ENCODE measurements around the gene PTPN4. TPM values are rescaled to one million over a fixed set of nuclear protein-coding genes. Genes with fewer than 3 reads are reported as not detected.

Gene PTPN4
- total and polyA plus RNA-seq, 2 of the 13 experiments (the other 11 are each of a cell fraction or from before 2014, with no cell fraction given), result 20.3 to 34.6 TPM

DNA sequence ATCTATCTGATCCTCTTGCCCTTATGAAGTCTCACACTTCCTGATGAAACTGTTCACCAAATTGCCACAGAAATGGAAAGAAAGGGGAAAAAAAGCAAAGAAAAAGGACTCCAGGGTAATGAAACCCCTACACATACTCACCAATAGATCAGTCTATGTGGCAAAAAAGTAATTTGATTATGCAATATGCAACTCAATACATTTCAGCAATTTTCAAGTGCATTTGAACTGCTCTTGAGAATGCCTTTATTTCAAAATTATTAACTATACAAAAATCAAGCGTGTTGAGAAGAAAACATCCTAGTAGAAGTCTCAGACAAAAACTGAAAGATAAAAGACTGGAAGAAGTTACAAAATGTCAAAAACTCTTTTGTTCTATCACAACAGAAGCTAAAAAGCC lies 32.2 kb upstream of the PTPN4 start:
- TF ChIP-seq ATAD3A (CRISPR knock-in tag; IDR thresholded peaks at IDR 0.05) (no peak), ZNF563 (CRISPR knock-in tag; IDR thresholded peaks at IDR 0.05) (no peak), ZNF496 (CRISPR knock-in tag; IDR thresholded peaks at IDR 0.05; ENCODE audit: insufficient replicate concordance) (no peak), CHD2 (IDR thresholded peaks at IDR 0.05; ENCODE audit: low read depth, low read length) (no peak), SATB2 (CRISPR knock-in tag; IDR thresholded peaks at IDR 0.05) (no peak), CEBPB (IDR thresholded peaks at IDR 0.05; ENCODE audit: borderline replicate concordance, low read depth, low read length) (peak; percentile 80)
- TF ChIP-seq, protein P1, sequence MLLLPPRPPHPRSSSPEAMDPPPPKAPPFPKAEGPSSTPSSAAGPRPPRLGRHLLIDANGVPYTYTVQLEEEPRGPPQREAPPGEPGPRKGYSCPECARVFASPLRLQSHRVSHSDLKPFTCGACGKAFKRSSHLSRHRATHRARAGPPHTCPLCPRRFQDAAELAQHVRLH (CRISPR knock-in tag; IDR thresholded peaks at IDR 0.05; ENCODE audit: borderline replicate concordance, low read depth), result no peak
- ChIA-PET CTCF (ENCODE audit: low intra/inter-chr PET ratio, low total read pairs) (no interaction called here), POLR2A (no interaction called here)
- H3K27me3 ChIP-seq (ENCODE audit: control insufficient read depth in 1 of 2, insufficient read depth in 2 of 2, low read length in 2 of 2), result peaks cover 0 to 15% of the 10 kb centered on the region in 2 experiments; a peak in 2 of 5 replicates
- no peak overlapping the region for H3K4me3 ChIP-seq (replicated peaks in 1 of 3; ENCODE audit: insufficient read depth in 1 of 3, low read depth in 2 of 3, low read length in 3 of 3)
- H3K36me3 ChIP-seq (replicated peaks in 1 of 2; ENCODE audit: control insufficient read depth in 1 of 2, insufficient read depth in 2 of 2, low read length in 2 of 2), result no peaks in the 10 kb centered on the region
- no peaks in the 10 kb centered on the region for H3K79me2 ChIP-seq (ENCODE audit: insufficient read depth, low read length)
- FAIRE-seq (no peak), ATAC-seq (no peak), DNase-seq (ENCODE audit: low spot score) (no peak)
- H3K9me3 ChIP-seq (ENCODE audit: low read length), result no peaks in the 10 kb centered on the region
- H3K4me1 ChIP-seq (ENCODE audit: insufficient read depth, low read length), result peaks cover 42% of the 10 kb centered on the region
- intact Hi-C loops (cut with micrococcal nuclease; ENCODE audit: unreplicated experiment) (no loop called here), in situ Hi-C loops (cut with HindIII; ENCODE audit: extremely low pct_ligation_motif_present, low pct_unique_long_range_greater_than_20kb) (no loop called here)
- no TSS peak for BruUV-seq (replicated peaks)
- no peak overlapping the region for H3K27ac ChIP-seq (ENCODE audit: extremely low read length, insufficient read depth, low read length)
- no peak overlapping the region for H3K9ac ChIP-seq (ENCODE audit: insufficient read depth, low read depth, low read length)
- WGBS (ENCODE audit: low lambda C conversion rate), result 80% methylated on average over 1 of the region's 1 CpG
- no peak overlapping the region for H2AFZ ChIP-seq (ENCODE audit: low read length)
- H3K4me2 ChIP-seq (ENCODE audit: low read depth, low read length), result no peak overlapping the region
- H4K20me1 ChIP-seq (ENCODE audit: insufficient read depth, low read length), result no peaks in the 10 kb centered on the region

DNA sequence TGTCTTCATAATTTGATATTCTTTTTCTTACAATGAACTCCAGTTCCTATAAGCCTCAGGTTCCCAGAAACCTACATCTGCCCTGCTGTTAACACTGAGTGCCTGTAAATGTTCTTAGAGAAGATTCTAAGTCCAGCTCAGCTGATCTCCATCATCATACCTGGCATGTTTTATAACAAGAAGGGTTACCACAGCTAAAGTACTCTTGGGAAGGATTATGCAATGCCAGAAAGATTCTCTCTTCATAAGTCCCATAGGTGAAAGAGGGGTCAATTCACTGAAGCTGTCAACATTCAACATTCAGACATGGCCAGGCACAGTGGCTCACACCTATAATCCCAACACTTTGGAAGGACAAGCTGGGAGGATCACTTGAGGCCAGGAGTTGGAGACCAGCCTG lies 31.3 kb upstream of the PTPN4 start:
- Histone ChIP-seq H3K9me3 (ENCODE audit: low read length) (no peaks in the 10 kb centered on the region), H3K36me3 (replicated peaks in 1 of 2; ENCODE audit: control insufficient read depth in 1 of 2, insufficient read depth in 2 of 2, low read length in 2 of 2) (no peaks in the 10 kb centered on the region), H3K4me3 (replicated peaks in 1 of 3; ENCODE audit: insufficient read depth in 1 of 3, low read depth in 2 of 3, low read length in 3 of 3) (no peak overlapping the region), H3K27me3 (ENCODE audit: control insufficient read depth in 1 of 2, insufficient read depth in 2 of 2, low read length in 2 of 2) (peaks cover 0 to 17% of the 10 kb centered on the region in 2 experiments; a peak in 2 of 5 replicates), H4K20me1 (ENCODE audit: insufficient read depth, low read length) (no peaks in the 10 kb centered on the region), H3K79me2 (ENCODE audit: insufficient read depth, low read length) (no peaks in the 10 kb centered on the region), H3K27ac (ENCODE audit: extremely low read length, insufficient read depth, low read length) (no peak overlapping the region), H3K9ac (ENCODE audit: insufficient read depth, low read depth, low read length) (no peak overlapping the region), H3K4me2 (ENCODE audit: low read depth, low read length) (no peak overlapping the region), H3K4me1 (ENCODE audit: insufficient read depth, low read length) (peaks cover 41% of the 10 kb centered on the region), H2AFZ (ENCODE audit: low read length) (no peak overlapping the region)
- no TSS peak for BruUV-seq (replicated peaks)
- DNase-seq (ENCODE audit: low spot score) (no peak), ATAC-seq (no peak), FAIRE-seq (no peak)
- intact Hi-C loops (cut with micrococcal nuclease; ENCODE audit: unreplicated experiment), result no loop called here
- ChIA-PET CTCF (ENCODE audit: low intra/inter-chr PET ratio, low total read pairs) (no interaction called here), POLR2A (no interaction called here)
- TF ChIP-seq, protein P2, sequence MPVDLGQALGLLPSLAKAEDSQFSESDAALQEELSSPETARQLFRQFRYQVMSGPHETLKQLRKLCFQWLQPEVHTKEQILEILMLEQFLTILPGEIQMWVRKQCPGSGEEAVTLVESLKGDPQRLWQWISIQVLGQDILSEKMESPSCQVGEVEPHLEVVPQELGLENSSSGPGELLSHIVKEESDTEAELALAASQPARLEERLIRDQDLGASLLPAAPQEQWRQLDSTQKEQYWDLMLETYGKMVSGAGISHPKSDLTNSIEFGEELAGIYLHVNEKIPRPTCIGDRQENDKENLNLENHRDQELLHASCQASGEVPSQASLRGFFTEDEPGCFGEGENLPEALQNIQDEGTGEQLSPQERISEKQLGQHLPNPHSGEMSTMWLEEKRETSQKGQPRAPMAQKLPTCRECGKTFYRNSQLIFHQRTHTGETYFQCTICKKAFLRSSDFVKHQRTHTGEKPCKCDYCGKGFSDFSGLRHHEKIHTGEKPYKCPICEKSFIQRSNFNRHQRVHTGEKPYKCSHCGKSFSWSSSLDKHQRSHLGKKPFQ (CRISPR knock-in tag; IDR thresholded peaks at IDR 0.05; ENCODE audit: insufficient replicate concordance), result no peak
- peak; percentile 58 for TF ChIP-seq CEBPB (IDR thresholded peaks at IDR 0.05; ENCODE audit: borderline replicate concordance, low read depth, low read length)
- in situ Hi-C loops (cut with HindIII; ENCODE audit: extremely low pct_ligation_motif_present, low pct_unique_long_range_greater_than_20kb), result no loop called here

Measured in HepG2 (cell line).